ENCODE data around the gene CACNG4. TPM values are rescaled to one million over a fixed set of nuclear protein-coding genes. Genes with fewer than 3 reads are reported as not detected.

CACNG4 gene
- total and polyA plus RNA-seq, 9 of the 15 experiments (the other 6 are each of a cell fraction or from before 2014, with no cell fraction given), result 0.07 TPM; not detected in 8

- TF ChIP-seq MBD1 (CRISPR knock-in tag; IDR thresholded peaks at IDR 0.05) (no peak), MTF1 (CRISPR knock-in tag; IDR thresholded peaks at IDR 0.05; ENCODE audit: borderline replicate concordance) (no peak), ZNF197 (CRISPR knock-in tag; IDR thresholded peaks at IDR 0.05; ENCODE audit: low read depth) (no peak), RBM34 (IDR thresholded peaks at IDR 0.05; ENCODE audit: borderline replicate concordance, insufficient read depth, low read length) (no peak), RERE (CRISPR knock-in tag; IDR thresholded peaks at IDR 0.05; ENCODE audit: borderline replicate concordance) (no peak), ARID2 (IDR thresholded peaks at IDR 0.05) (no peak), USF1 (CRISPR knock-in tag; IDR thresholded peaks at IDR 0.05) (no peak), RFX5 (IDR thresholded peaks at IDR 0.05; ENCODE audit: low read depth, low read length) (no peak), CBFA2T2 (conservative IDR thresholded peaks at IDR 0.05) (no peak), TRIM24 (IDR thresholded peaks at IDR 0.05) (no peak)
Observed at GRCh38 chr17:66948061-66948750, 16.3 kb upstream of the CACNG4 start (continued).

Measured in K562 (cell line).